Neural progenitor cell (in vitro differentiated cells): ENCODE measurements around the gene FGD4. TPM values are rescaled to one million over a fixed set of nuclear protein-coding genes. Genes with fewer than 3 reads are reported as not detected.

Experiments used
- DNase-seq: peaks from one replicate; pipeline ENCODE4 v3.0.0-alpha.2; 2016; ENCODE audit warnings: low spot score
- H2AFZ ChIP-seq: fragments of 200-600 bp; sonication (generic); replicated peaks from 2 replicates; pipeline ENCODE4 v1.6.1; 2016; ENCODE audit warnings: antibody characterized with exemption
- H3F3A ChIP-seq: fragments of 200-600 bp; sonication (generic); 2 replicates; pipeline ENCODE4 v1.6.1; 2016; ENCODE audit warnings: antibody characterized with exemption, low read depth
- H3K27ac ChIP-seq: fragments of 200-600 bp; sonication (generic); 2 replicates; pipeline ENCODE4 v1.5.1; 2016; ENCODE audit warnings: mild to moderate bottlenecking
- H3K27me3 ChIP-seq: fragments of 200-600 bp; sonication (generic); 2 replicates; pipeline ENCODE4 v1.6.1; 2016; ENCODE audit warnings: mild to moderate bottlenecking, moderate library complexity
- H3K36me3 ChIP-seq: fragments of 200-600 bp; sonication (generic); 2 replicates; pipeline ENCODE4 v1.5.1; 2016
- H3K4me1 ChIP-seq: fragments of 200-600 bp; sonication (generic); 2 replicates; pipeline ENCODE4 v1.6.1; 2016; ENCODE audit warnings: mixed run types
- H3K4me2 ChIP-seq: fragments of 200-600 bp; sonication (generic); 2 replicates; pipeline ENCODE4 v1.6.1; 2016
- H3K4me3 ChIP-seq: fragments of 200-600 bp; sonication (generic); 2 replicates; pipeline ENCODE4 v1.5.1; 2016
- H3K79me2 ChIP-seq: fragments of 200-600 bp; sonication (generic); 2 replicates; pipeline ENCODE4 v1.6.1; 2016; ENCODE audit warnings: low read depth
- H3K9ac ChIP-seq: fragments of 200-600 bp; sonication (generic); 2 replicates; pipeline ENCODE4 v1.6.1; 2016
- H3K9me3 ChIP-seq: fragments of 200-600 bp; sonication (generic); 2 replicates; pipeline ENCODE4 v1.5.1; 2016; ENCODE audit warnings: low read depth
- H4K20me1 ChIP-seq: fragments of 200-600 bp; sonication (generic); 2 replicates; pipeline ENCODE4 v1.6.1; 2016; ENCODE audit warnings: low read depth
- H3K27ac Mint-ChIP-seq: 3 replicates; pipeline ENCODE4 v1.8.0; 2021; ENCODE audit warnings: mixed read lengths
- H3K27me3 Mint-ChIP-seq: 2 replicates; pipeline ENCODE4 v1.8.0; 2022; ENCODE audit warnings: low read depth, mild to moderate bottlenecking, inconsistent platforms, moderate library complexity, mixed read lengths; ENCODE audit not compliant: insufficient read depth
- H3K36me3 Mint-ChIP-seq: 3 replicates; pipeline ENCODE4 v1.8.0; 2021; ENCODE audit warnings: mixed read lengths
- H3K4me1 Mint-ChIP-seq: 3 replicates; pipeline ENCODE4 v1.8.0; 2021; ENCODE audit warnings: mixed read lengths
- H3K4me3 Mint-ChIP-seq: 3 replicates; pipeline ENCODE4 v1.8.0; 2021; ENCODE audit warnings: mild to moderate bottlenecking, moderate library complexity, mixed read lengths
- H3K9me3 Mint-ChIP-seq: 3 replicates; pipeline ENCODE4 v1.8.0; 2020; ENCODE audit warnings: mixed read lengths
- EZH2 ChIP-seq: fragments of 200-600 bp; sonication (generic); IDR thresholded peaks from 2 replicates; pipeline ENCODE4 v1.6.1; 2017; ENCODE audit warnings: antibody characterized with exemption, mild to moderate bottlenecking, moderate library complexity
- EZH2phosphoT487 ChIP-seq: fragments of 200-600 bp; sonication (generic); IDR thresholded peaks from 2 replicates; pipeline ENCODE4 v1.6.1; 2017; ENCODE audit warnings: antibody characterized with exemption
- total RNA-seq: library from RNA; depleted of rRNA; stranded (reverse); fragments of >200 nt; gene quantifications from 2 replicates; pipeline ENCODE4 v1.2.3, GENCODE V29; 2015; ENCODE audit warnings: low replicate concordance
- TF ChIP-seq, protein P1 (sequence below): fragments of 200-600 bp; sonication (generic); IDR thresholded peaks from 2 replicates; pipeline ENCODE4 v1.5.1; 2017; ENCODE audit warnings: antibody characterized with exemption, mild to moderate bottlenecking

FGD4 gene
- total RNA-seq, 1 donor from 2014 or later, result 41.4 TPM

DNA sequence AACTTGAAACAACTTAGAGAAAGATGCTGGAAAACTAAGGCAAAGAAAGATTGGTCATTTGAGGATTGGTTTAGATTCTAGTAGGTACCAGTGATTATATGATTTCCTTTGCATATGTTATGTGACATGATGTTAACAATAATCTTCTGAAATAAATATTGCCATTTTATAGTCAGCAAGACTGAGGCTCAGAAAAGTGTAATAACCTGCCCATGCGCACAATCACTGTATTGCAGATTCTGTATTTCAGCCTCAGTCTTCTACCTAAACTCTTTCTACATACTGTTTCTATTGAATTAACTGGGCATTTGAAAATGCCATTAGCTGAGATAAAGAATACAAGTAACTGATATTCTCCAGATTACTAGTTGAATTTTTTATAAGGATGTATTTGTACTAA is 61.3 kb downstream of the FGD4 start:
- Histone ChIP-seq H4K20me1 (no peaks in the 10 kb centered on the region), H3K79me2 (peaks cover 86% of the 10 kb centered on the region), H3K27me3 (no peaks in the 10 kb centered on the region), H3F3A (peaks cover 9% of the 10 kb centered on the region), H3K36me3 (no peaks in the 10 kb centered on the region), H2AFZ (no peak overlapping the region), H3K9ac (no peak overlapping the region), H3K9me3 (no peaks in the 10 kb centered on the region), H3K27ac (no peak overlapping the region), H3K4me1 (peaks cover 25% of the 10 kb centered on the region), H3K4me2 (no peak overlapping the region), H3K4me3 (no peak overlapping the region)
- Mint-ChIP-seq H3K27me3 (no peaks in the 10 kb centered on the region), H3K4me1 (peaks cover 12% of the 10 kb centered on the region), H3K4me3 (no peak overlapping the region), H3K36me3 (no peaks in the 10 kb centered on the region), H3K9me3 (no peaks in the 10 kb centered on the region), H3K27ac (no peak overlapping the region)
- DNase-seq, result no peak
- TF ChIP-seq EZH2phosphoT487, result no peak
- no peak for TF ChIP-seq EZH2
- TF ChIP-seq, protein P1, sequence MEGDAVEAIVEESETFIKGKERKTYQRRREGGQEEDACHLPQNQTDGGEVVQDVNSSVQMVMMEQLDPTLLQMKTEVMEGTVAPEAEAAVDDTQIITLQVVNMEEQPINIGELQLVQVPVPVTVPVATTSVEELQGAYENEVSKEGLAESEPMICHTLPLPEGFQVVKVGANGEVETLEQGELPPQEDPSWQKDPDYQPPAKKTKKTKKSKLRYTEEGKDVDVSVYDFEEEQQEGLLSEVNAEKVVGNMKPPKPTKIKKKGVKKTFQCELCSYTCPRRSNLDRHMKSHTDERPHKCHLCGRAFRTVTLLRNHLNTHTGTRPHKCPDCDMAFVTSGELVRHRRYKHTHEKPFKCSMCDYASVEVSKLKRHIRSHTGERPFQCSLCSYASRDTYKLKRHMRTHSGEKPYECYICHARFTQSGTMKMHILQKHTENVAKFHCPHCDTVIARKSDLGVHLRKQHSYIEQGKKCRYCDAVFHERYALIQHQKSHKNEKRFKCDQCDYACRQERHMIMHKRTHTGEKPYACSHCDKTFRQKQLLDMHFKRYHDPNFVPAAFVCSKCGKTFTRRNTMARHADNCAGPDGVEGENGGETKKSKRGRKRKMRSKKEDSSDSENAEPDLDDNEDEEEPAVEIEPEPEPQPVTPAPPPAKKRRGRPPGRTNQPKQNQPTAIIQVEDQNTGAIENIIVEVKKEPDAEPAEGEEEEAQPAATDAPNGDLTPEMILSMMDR, result no peak

DNA sequence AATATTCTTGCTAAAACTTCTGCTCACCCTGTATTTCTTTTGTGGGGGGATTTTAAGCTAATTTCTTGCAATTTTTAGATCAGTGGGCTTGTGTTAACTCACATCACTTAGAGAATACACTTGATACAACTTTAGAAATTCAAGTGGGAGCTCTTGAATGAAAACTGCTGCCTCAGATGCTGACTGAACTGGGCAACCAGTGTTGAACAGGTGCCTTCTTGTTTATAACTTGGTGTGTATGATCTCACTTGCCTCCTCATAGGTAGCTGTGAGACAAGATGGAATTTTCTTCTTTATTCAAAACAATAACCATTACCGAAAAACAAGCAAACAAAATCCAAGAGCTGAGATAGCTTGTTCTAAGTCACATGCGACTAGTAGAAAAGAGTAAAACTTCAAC is 63.5 kb downstream of the FGD4 start:
- no peaks in the 10 kb centered on the region for H3K27me3 Mint-ChIP-seq
- Histone ChIP-seq H3F3A (no peaks in the 10 kb centered on the region), H3K4me1 (peaks cover 3% of the 10 kb centered on the region), H3K9me3 (no peaks in the 10 kb centered on the region), H3K4me3 (no peak overlapping the region), H3K36me3 (no peaks in the 10 kb centered on the region), H3K4me2 (no peak overlapping the region), H2AFZ (no peak overlapping the region), H3K79me2 (peaks cover 73% of the 10 kb centered on the region), H3K9ac (no peak overlapping the region), H3K27ac (no peak overlapping the region), H4K20me1 (no peaks in the 10 kb centered on the region), H3K27me3 (no peaks in the 10 kb centered on the region)
- H3K9me3 Mint-ChIP-seq, result no peaks in the 10 kb centered on the region
- TF ChIP-seq EZH2phosphoT487 (no peak), EZH2 (no peak)
- TF ChIP-seq, protein P1, result no peak
- no peaks in the 10 kb centered on the region for H3K4me1 Mint-ChIP-seq
- no peak overlapping the region for H3K4me3 Mint-ChIP-seq
- no peaks in the 10 kb centered on the region for H3K36me3 Mint-ChIP-seq
- no peak for DNase-seq
- no peak overlapping the region for H3K27ac Mint-ChIP-seq

DNA sequence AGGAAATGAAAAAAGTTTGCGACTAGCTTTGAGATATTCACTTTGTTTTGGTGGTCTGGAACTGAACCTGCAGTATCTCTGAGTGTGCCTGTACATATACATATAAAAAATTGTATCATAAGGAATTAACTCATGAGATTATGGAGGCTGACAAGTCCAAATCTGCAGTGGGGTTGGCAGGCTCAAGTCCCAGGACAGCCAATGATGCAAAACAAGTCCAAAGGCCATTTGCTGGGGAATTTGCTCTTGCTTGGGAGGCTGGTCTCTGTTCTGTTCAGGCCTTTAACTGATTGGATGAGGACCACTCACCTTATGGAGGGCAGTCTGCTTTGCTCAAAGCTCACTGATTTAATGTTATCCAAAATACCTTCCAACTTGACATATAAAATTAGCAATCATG is 66.8 kb downstream of the FGD4 start:
- no peaks in the 10 kb centered on the region for H3K36me3 ChIP-seq

More for the DNA sequence above, 66.8 kb downstream of the FGD4 start:
- Histone ChIP-seq H3K27ac (no peak overlapping the region), H3K79me2 (peaks cover 71% of the 10 kb centered on the region), H3K9ac (no peak overlapping the region), H4K20me1 (no peaks in the 10 kb centered on the region), H2AFZ (no peak overlapping the region), H3K27me3 (no peaks in the 10 kb centered on the region), H3K4me1 (no peaks in the 10 kb centered on the region), H3F3A (no peaks in the 10 kb centered on the region), H3K4me3 (no peak overlapping the region), H3K9me3 (no peaks in the 10 kb centered on the region), H3K4me2 (no peak overlapping the region)
- H3K4me3 Mint-ChIP-seq, result no peak overlapping the region
- H3K4me1 Mint-ChIP-seq, result no peaks in the 10 kb centered on the region
- H3K27me3 Mint-ChIP-seq, result no peaks in the 10 kb centered on the region
- no peaks in the 10 kb centered on the region for H3K36me3 Mint-ChIP-seq
- no peaks in the 10 kb centered on the region for H3K9me3 Mint-ChIP-seq
- DNase-seq, result no peak
- no peak overlapping the region for H3K27ac Mint-ChIP-seq
- TF ChIP-seq EZH2phosphoT487 (no peak), EZH2 (no peak)
- TF ChIP-seq, protein P1, result no peak
